ENCODE data around the gene DDX39B. TPM values are rescaled to one million over a fixed set of nuclear protein-coding genes. Genes with fewer than 3 reads are reported as not detected.

The DDX39B gene
- total and polyA plus RNA-seq, 2 of the 8 experiments (the other 6 are each of a cell fraction or from before 2014, with no cell fraction given), result 780 to 1,164 TPM

GRCh38 chr6:31574106-31575061 lies 32.6 kb upstream of the DDX39B start:
- no peak overlapping the region for H4K91ac ChIP-seq (replicated peaks; ENCODE audit: insufficient read length, low read length)
- H3K23me2 ChIP-seq (ENCODE audit: low read depth, low read length), result no peaks in the 10 kb centered on the region; the same call in 1 of the 2 replicates
- FAIRE-seq, result no peak
- H4K20me1 ChIP-seq (replicated peaks in 1 of 2; ENCODE audit: control insufficient read depth in 1 of 2, insufficient read depth in 2 of 2, low read length in 2 of 2), result no peaks in the 10 kb centered on the region
- 0 out of 2 replicates have a peak overlapping the region, but pooled peaks have one; percentile 7 for H4K8ac ChIP-seq (ENCODE audit: extremely low read depth, insufficient read depth, low read length)
- no peak overlapping the region for H3K23ac ChIP-seq (ENCODE audit: insufficient read length)
- no peak overlapping the region for H3K27ac ChIP-seq (ENCODE audit: low read depth, low read length)
- no peak overlapping the region for H3K4me3 ChIP-seq (ENCODE audit: extremely low read depth in 1 of 4, insufficient read depth in 2 of 4, low read depth in 3 of 4, low read length in 4 of 4)
- no peak overlapping the region for H3K9ac ChIP-seq (replicated peaks in 1 of 4; ENCODE audit: extremely low read depth in 1 of 4, low read depth in 3 of 4, low read length in 3 of 4)
- no peaks in the 10 kb centered on the region for H3K36me3 ChIP-seq (ENCODE audit: control insufficient read depth in 2 of 4, insufficient read depth in 4 of 4, low read length in 3 of 4)
- H2BK15ac ChIP-seq (ENCODE audit: low read length), result no peak overlapping the region
- no peak overlapping the region for H2BK120ac ChIP-seq (replicated peaks; ENCODE audit: low read depth, low read length)
- H2BK5ac ChIP-seq (ENCODE audit: low read depth, low read length), result no peak overlapping the region
- 80% methylated on average over 14 of the region's 14 CpGs; no CpG with 5 or more reads in 1 of the 2 experiments for WGBS, 2 experiments (ENCODE audit: extremely low coverage in 1 of 2, insufficient coverage in 1 of 2, insufficient read length in 1 of 2, insufficient replicate concordance in 2 of 2, low coverage in 1 of 2, low lambda C conversion rate in 2 of 2, missing lambda C conversion rate in 1 of 2)
- H3K56ac ChIP-seq (replicated peaks; ENCODE audit: insufficient read length, low read depth, low read length), result no peak overlapping the region
- H2BK20ac ChIP-seq (ENCODE audit: low read length), result peak overlapping the region; percentile 86; the same call in 1 of the 2 replicates
- 0 out of 2 replicates have a peak overlapping the region, but pooled peaks have one; percentile 27 for H2BK12ac ChIP-seq (ENCODE audit: low read depth, low read length)
- no peak overlapping the region for H4K5ac ChIP-seq (ENCODE audit: insufficient read length, low read depth, low read length)
- H3K27me3 ChIP-seq (replicated peaks in 1 of 4; ENCODE audit: control insufficient read depth in 3 of 4, extremely low read depth in 1 of 4, insufficient read depth in 3 of 4, low read length in 3 of 4), result no peaks in the 10 kb centered on the region
- H2AK5ac ChIP-seq (ENCODE audit: low read depth, low read length), result no peak overlapping the region
- H3K4ac ChIP-seq (replicated peaks; ENCODE audit: insufficient read length, low read depth, low read length), result no peak overlapping the region
- no peaks in the 10 kb centered on the region for H3K9me3 ChIP-seq (ENCODE audit: insufficient read depth in 2 of 2, low read depth in 1 of 2, low read length in 1 of 2)
- no peak for DNase-seq (ENCODE audit: low read depth in 1 of 2, low spot score in 2 of 2)
- no peak overlapping the region for H2AFZ ChIP-seq (ENCODE audit: low read length)
- H3K18ac ChIP-seq (ENCODE audit: extremely low read depth, low read length), result no peak overlapping the region
- H3K14ac ChIP-seq (ENCODE audit: insufficient read length), result no peak overlapping the region
- no peaks in the 10 kb centered on the region; a peak in 1 of 7 replicates for H3K4me1 ChIP-seq (replicated peaks in 1 of 4; ENCODE audit: control insufficient read depth in 3 of 4, insufficient read depth in 4 of 4, low read length in 3 of 4)
- no peaks in the 10 kb centered on the region for H3K79me2 ChIP-seq (ENCODE audit: control insufficient read depth in 1 of 2, insufficient read depth in 2 of 2, low read length in 2 of 2)
- ChIA-PET CTCF (ENCODE audit: partially characterized antibody) (interaction anchor here (0.6 to 19.2 kb wide), 10 partner anchors 10 to 155 kb away, joined by 3 to 640 read pairs (median 4); partner anchors contain the start of genes ATP6V1G2, GPANK1, LST1 and LTB), POLR2A (ENCODE audit: partially characterized antibody) (interaction anchor here (0.8 to 12.2 kb wide), 14 partner anchors 9 to 285 kb away, joined by 3 to 110 read pairs (median 4); partner anchors contain the start of genes ATP6V1G2, DDX39B, GPANK1 and PRRC2A)
- no peak overlapping the region for H3K4me2 ChIP-seq (ENCODE audit: insufficient read depth in 1 of 2, low read depth in 2 of 2, low read length in 2 of 2)
- no peaks in the 10 kb centered on the region for H3K79me1 ChIP-seq (ENCODE audit: low read depth, low read length)
- TF ChIP-seq YY1 (IDR thresholded peaks at IDR 0.05; ENCODE audit: low read depth, low read length) (no peak), RXRA (IDR thresholded peaks at IDR 0.05; ENCODE audit: insufficient read depth, low read depth, low read length) (no peak), POLR2AphosphoS5 (IDR thresholded peaks at IDR 0.05; ENCODE audit: low read depth, low read length) (no peak), CHD2 (IDR thresholded peaks at IDR 0.05; ENCODE audit: low read length) (no peak), CBX8 (IDR thresholded peaks at IDR 0.05; ENCODE audit: borderline replicate concordance, low read depth, low read length) (no peak), RAD21 (IDR thresholded peaks at IDR 0.05 in 1 of 2, conservative IDR thresholded peaks at IDR 0.05 in 1 of 2; ENCODE audit: low read depth in 2 of 2, low read length in 2 of 2) (peak; percentile 17 to 40; a peak in 2 of 4 replicates), JUN (IDR thresholded peaks at IDR 0.05; ENCODE audit: low read depth, low read length) (no peak), SP1 (IDR thresholded peaks at IDR 0.05; ENCODE audit: low read depth, low read length) (no peak)

All from H1 (cell line).